GM12878 (cell line): Measurements from ENCODE around the gene FBRSL1. TPM values are rescaled to one million over a fixed set of nuclear protein-coding genes. Genes with fewer than 3 reads are reported as not detected.

ENCODE experiments used
- ATAC-seq: fragments of 200-7000 bp; cut with Tn5 transposase; 3 replicates; pipeline ENCODE4 v1.9.1; 2020; ENCODE audit warnings: mild to moderate bottlenecking, moderate library complexity
- BruUV-seq: library from RNA; stranded (reverse); fragments of 400-500 nt; replicated peaks from 2 replicates; lab custom pipeline; 2021; lab: Mats Ljungman, UMichigan
- CTCF ChIA-PET: fragments of 300-600 bp; sonication (Branson Sonifier 250); formaldehyde crosslinking; extraction: SDS; loops from one replicate; lab custom pipeline; 2021; ENCODE audit warnings: inconsistent platforms; lab: Yijun Ruan, JAX
- POLR2A ChIA-PET: fragments of 350-600 bp; formaldehyde crosslinking; extraction: SDS; loops from one replicate; lab custom pipeline; 2021; ENCODE audit warnings: inconsistent platforms; lab: Charles Lee
- RAD21 ChIA-PET: fragments of 300-600 bp; sonication (Branson Sonifier 250); formaldehyde crosslinking; loops from one replicate; lab custom pipeline; 2023; ENCODE audit warnings: antibody characterized with exemption; ENCODE audit not compliant: unreplicated experiment; lab: Charles Lee
- SMC1A ChIA-PET: fragments of 300-600 bp; sonication (Branson Sonifier 250); formaldehyde crosslinking; loops from one replicate; lab custom pipeline; 2023; ENCODE audit not compliant: unreplicated experiment, uncharacterized antibody; lab: Charles Lee
- DNase-seq: peaks from one replicate; pipeline ENCODE4 v3.0.0-alpha.2; 2011; ENCODE audit warnings: low read depth, low spot score
- FAIRE-seq: peaks from 3 replicates; lab custom pipeline; 2011; peaks lifted over from hg19 to GRCh38; lab: Jason Lieb, UNC
- H2AFZ ChIP-seq: 2 replicates; pipeline ENCODE4 v1.6.0; 2011; ENCODE audit warnings: low read depth, low read length, control low read depth; ENCODE audit not compliant: control insufficient read depth
- H3K27ac ChIP-seq: 2 replicates; pipeline ENCODE4 v1.5.1; 2011; ENCODE audit warnings: control low read depth; ENCODE audit not compliant: control insufficient read depth, insufficient read depth
- H3K27me3 ChIP-seq, 2 experiments: replicated peaks in 1 of 2; 2 replicates each; pipeline versions ENCODE4 v1.6.0 to v1.6.1; 2011; ENCODE audit warnings: low read length in 1 of 2; ENCODE audit not compliant: control insufficient read depth in 2 of 2, insufficient read depth in 2 of 2
- H3K36me3 ChIP-seq, 2 experiments: 2 replicates each; pipeline ENCODE4 v1.5.1; 2011; ENCODE audit warnings: low read length in 1 of 2; ENCODE audit not compliant: control insufficient read depth in 2 of 2, insufficient read depth in 2 of 2
- H3K4me1 ChIP-seq: 2 replicates; pipeline ENCODE4 v1.6.1; 2011; ENCODE audit warnings: mild to moderate bottlenecking, low read length, moderate library complexity, mixed read lengths; ENCODE audit not compliant: control insufficient read depth, insufficient read depth
- H3K4me2 ChIP-seq: 2 replicates; pipeline ENCODE4 v1.6.0; 2011; ENCODE audit warnings: control low read depth; ENCODE audit not compliant: control insufficient read depth, insufficient read depth
- H3K4me3 ChIP-seq: fragments of 200-600 bp; sonication (generic); 2 replicates; pipeline ENCODE4 v1.5.1; 2016
- H3K79me2 ChIP-seq: 2 replicates; pipeline ENCODE4 v1.6.0; 2011; ENCODE audit warnings: low read length; ENCODE audit not compliant: control insufficient read depth, insufficient read depth
- H3K9ac ChIP-seq: 2 replicates; pipeline ENCODE4 v1.8.0; 2011; ENCODE audit warnings: low read length, control low read depth, mixed read lengths; ENCODE audit not compliant: control insufficient read depth, insufficient read depth
- H3K9me3 ChIP-seq: replicated peaks from 3 replicates; pipeline ENCODE4 v1.5.1; 2011; ENCODE audit warnings: mild to moderate bottlenecking, low read length; ENCODE audit not compliant: control insufficient read depth, insufficient read depth
- H4K20me1 ChIP-seq: 2 replicates; pipeline ENCODE4 v1.6.0; 2011; ENCODE audit not compliant: control insufficient read depth, insufficient read depth
- CTCF ChIP-seq, 3 experiments: IDR thresholded peaks in 2 of 3; conservative IDR thresholded peaks in 1 of 3; 2 replicates each; pipeline ENCODE4 v1.5.1; 2011; ENCODE audit warnings: low read depth in 3 of 3, low read length in 3 of 3, mild to moderate bottlenecking in 3 of 3, control low read depth in 2 of 3, moderate library complexity in 2 of 3, inconsistent platforms in 1 of 3, mixed read lengths in 1 of 3; ENCODE audit not compliant: control insufficient read depth in 2 of 3, insufficient read depth in 1 of 3; ENCODE audit errors: extremely low read depth in 1 of 3
- CUX1 ChIP-seq: IDR thresholded peaks from 2 replicates; pipeline ENCODE4 v1.6.1; 2012; ENCODE audit warnings: improper control_type of control experiment, low read depth, low read length; ENCODE audit not compliant: insufficient replicate concordance
- HSF1 ChIP-seq: fragments of 150-350 bp; IDR thresholded peaks from 2 replicates; pipeline ENCODE4 v1.6.1; 2014; ENCODE audit warnings: mild to moderate bottlenecking, low read depth, low read length
- JUND ChIP-seq: IDR thresholded peaks from 2 replicates; pipeline ENCODE4 v1.6.1; 2012; ENCODE audit warnings: low read depth, mild to moderate bottlenecking, low read length, improper control_type of control experiment, moderate library complexity
- MXI1 ChIP-seq: fragments of 150-350 bp; IDR thresholded peaks from 2 replicates; pipeline ENCODE4 v1.6.1; 2011; ENCODE audit warnings: low read depth, mild to moderate bottlenecking, inconsistent platforms, low read length, improper control_type of control experiment
- PKNOX1 ChIP-seq: fragments of 450-650 bp; IDR thresholded peaks from 2 replicates; pipeline ENCODE4 v1.6.1; 2016; ENCODE audit warnings: mild to moderate bottlenecking
- SMARCA5 ChIP-seq: fragments of 450-650 bp; IDR thresholded peaks from 2 replicates; pipeline ENCODE4 v1.6.1; 2017; ENCODE audit warnings: mild to moderate bottlenecking
- SREBF2 ChIP-seq: IDR thresholded peaks from 2 replicates; pipeline ENCODE4 v1.6.1; 2012; ENCODE audit warnings: mild to moderate bottlenecking, low read length
- TBL1XR1 ChIP-seq: IDR thresholded peaks from 2 replicates; pipeline ENCODE4 v1.6.1; 2012; ENCODE audit warnings: low read depth, low read length, improper control_type of control experiment
- YY1 ChIP-seq: IDR thresholded peaks from 2 replicates; pipeline ENCODE4 v1.6.1; 2011; ENCODE audit warnings: low read depth, mild to moderate bottlenecking, low read length
- WGBS: methylation state at CpG from one replicate; pipeline ENCODE4 v1.1.6; 2016; ENCODE audit warnings: low lambda C conversion rate; ENCODE audit not compliant: insufficient replicate concordance, insufficient coverage; ENCODE audit errors: missing lambda C conversion rate; 5-methylcytosine and 5-hydroxymethylcytosine counted together
- in situ Hi-C: fragments of 300-500 bp; cut with MboI; formaldehyde crosslinking; loops from 9 replicates; pipeline ENCODE4 v1.14.3; 2018; ENCODE audit warnings: mixed read lengths
- intact Hi-C: fragments of 100-400 bp; cut with micrococcal nuclease; formaldehyde crosslinking; loops from one replicate; pipeline ENCODE4 v1.14.2; 2022; ENCODE audit not compliant: unreplicated experiment
- polyA plus RNA-seq, 11 experiments: library from polyadenylated mRNA; depleted of rRNA in 4 of 11; unstranded in 6 of 11; stranded (reverse) in 5 of 11; fragments of >200 nt; fragmentation: Nextera tagmentation in 4 of 11; fragmentation: Illumina TruSeq in 1 of 11; extraction: Ambion mirVana in 4 of 11; extraction: Trizol in 1 of 11; gene quantifications; 1 replicate in 1 of 11; 2 replicates in 10 of 11; pipeline versions ENCODE4 v1.2.1 to v1.2.3, GENCODE V29; 2011 to 2016; ENCODE audit warnings: inconsistent platforms in 2 of 11, missing spikeins in 2 of 11, low read depth in 1 of 11
- total RNA-seq, 4 experiments: library from RNA; depleted of rRNA in 3 of 4; stranded (reverse); fragments of >200 nt in 3 of 4; fragmentation: Illumina TruSeq in 1 of 4; extraction: Trizol in 1 of 4; gene quantifications; 2 replicates each; pipeline versions ENCODE4 v1.2.1 to v1.2.3, GENCODE V29; 2013 to 2021

FBRSL1 gene
- total and polyA plus RNA-seq, 10 of the 15 experiments (the other 5 are each of a cell fraction or from before 2014, with no cell fraction given): 0.19 to 55.1 (median 4.1) TPM

- TF ChIP-seq HSF1: no peak
- no peak for TF ChIP-seq JUND
- TF ChIP-seq YY1: no peak
- no peak for TF ChIP-seq TBL1XR1
- TF ChIP-seq CTCF (IDR thresholded peaks at IDR 0.05 in 2 of 3, conservative IDR thresholded peaks at IDR 0.05 in 1 of 3; ENCODE audit: control insufficient read depth in 2 of 3, extremely low read depth in 1 of 3, insufficient read depth in 1 of 3, low read depth in 3 of 3, low read length in 3 of 3): no peak
- TF ChIP-seq SREBF2: no peak
Observed at GRCh38 chr12:132521712-132522292, 31.9 kb downstream of the FBRSL1 start (continued).

GRCh38 chr12:132522592-132523380 lies 32.8 kb downstream of the FBRSL1 start:
- no peaks in the 10 kb centered on the region for H3K27me3 ChIP-seq
- CTCF ChIA-PET: interaction anchor here (1.5 to 3.0 kb wide), 3 partner anchors 30 to 107 kb away, joined by 4 to 44 read pairs (median 5); no protein-coding TSS in a partner anchor
- no peaks in the 10 kb centered on the region for H3K79me2 ChIP-seq
- H2AFZ ChIP-seq: no peak overlapping the region
- no TSS peak for BruUV-seq
- FAIRE-seq (no peak), ATAC-seq (no peak), DNase-seq (no peak)
- H4K20me1 ChIP-seq: no peaks in the 10 kb centered on the region; the same call in 1 of the 2 replicates
- H3K9ac ChIP-seq: no peak overlapping the region
- intact Hi-C loops: no loop called here
- H3K27ac ChIP-seq: no peak overlapping the region
- no peaks in the 10 kb centered on the region for H3K36me3 ChIP-seq
- H3K9me3 ChIP-seq: no peaks in the 10 kb centered on the region; the same call in 2 of the 3 replicates
- 38% methylated on average over 25 of the region's 25 CpGs for WGBS
- H3K4me2 ChIP-seq: no peak overlapping the region
- SMC1A ChIA-PET: interaction anchor here (1.0 to 1.4 kb wide), 3 partner anchors 45 to 108 kb away, joined by 3 to 4 read pairs (median 3); no protein-coding TSS in a partner anchor
- no peaks in the 10 kb centered on the region; the same call in 1 of the 2 replicates for H3K4me1 ChIP-seq
- RAD21 ChIA-PET: interaction anchor here (2.0 to 3.3 kb wide), 2 partner anchors 60 to 108 kb away, joined by 6 to 23 read pairs; no protein-coding TSS in a partner anchor
- in situ Hi-C loops: no loop called here
- H3K4me3 ChIP-seq: no peak overlapping the region
- POLR2A ChIA-PET: no interaction called here
- no peak for TF ChIP-seq SMARCA5
- no peak for TF ChIP-seq MXI1
- no peak for TF ChIP-seq CUX1
- no peak for TF ChIP-seq PKNOX1
